Neural cell (in vitro differentiated cells): ENCODE results near the gene ZNF385C. TPM values are rescaled to one million over a fixed set of nuclear protein-coding genes. Genes with fewer than 3 reads are reported as not detected.

Experiments used
- H2AFZ ChIP-seq: fragments of 200-600, 300-800 bp; sonication (generic), shearing (Covaris generic); 2 replicates; pipeline ENCODE4 v1.6.0; 2014; ENCODE audit warnings: low read depth, mild to moderate bottlenecking, antibody characterized with exemption, low read length, moderate library complexity
- H3F3A ChIP-seq: fragments of 200-600 bp; shearing (Covaris generic); 2 replicates; pipeline ENCODE4 v1.6.1; 2016; ENCODE audit warnings: mild to moderate bottlenecking, moderate library complexity, mixed read lengths, antibody characterized with exemption, low read length; ENCODE audit not compliant: insufficient read depth, poor library complexity, severe bottlenecking
- H3K27ac ChIP-seq: fragments of 200-600, 300-800 bp; sonication (generic), shearing (Covaris generic); 2 replicates; pipeline ENCODE4 v1.5.1; 2014; ENCODE audit warnings: mild to moderate bottlenecking, low read length, moderate library complexity
- H3K27me3 ChIP-seq: fragments of 300-800, 200-600 bp; sonication (generic), shearing (Covaris generic); 2 replicates; pipeline ENCODE4 v1.6.0; 2014; ENCODE audit warnings: mild to moderate bottlenecking, low read depth, low read length, moderate library complexity; ENCODE audit not compliant: insufficient read depth
- H3K36me3 ChIP-seq: fragments of 300-800, 200-600 bp; sonication (generic), shearing (Covaris generic); 2 replicates; pipeline ENCODE4 v1.5.1; 2014; ENCODE audit warnings: mild to moderate bottlenecking, antibody characterized with exemption, low read length, moderate library complexity; ENCODE audit not compliant: insufficient read depth
- H3K4me2 ChIP-seq: fragments of 300-800, 200-600 bp; sonication (generic), shearing (Covaris generic); 2 replicates; pipeline ENCODE4 v1.6.0; 2014; ENCODE audit warnings: mild to moderate bottlenecking, low read length
- H3K4me3 ChIP-seq: fragments of 300-800, 200-600 bp; sonication (generic), shearing (Covaris generic); 2 replicates; pipeline ENCODE4 v1.5.1; 2014; ENCODE audit warnings: mild to moderate bottlenecking, low read length, moderate library complexity
- H3K79me2 ChIP-seq: fragments of 200-600 bp; shearing (Covaris generic); replicated peaks from 2 replicates; pipeline ENCODE4 v1.6.0; 2014; ENCODE audit warnings: mild to moderate bottlenecking, low read length, moderate library complexity; ENCODE audit not compliant: insufficient read depth
- H3K9ac ChIP-seq: fragments of 300-800, 200-600 bp; sonication (generic), shearing (Covaris generic); 2 replicates; pipeline ENCODE4 v1.6.1; 2016; ENCODE audit warnings: mild to moderate bottlenecking, low read length, mixed read lengths
- H3K9me2 ChIP-seq: fragments of 200-600 bp; shearing (Covaris generic); 2 replicates; pipeline ENCODE4 v1.6.1; 2016; ENCODE audit warnings: mild to moderate bottlenecking, low read length, mixed read lengths; ENCODE audit not compliant: insufficient read depth
- H3K9me3 ChIP-seq: fragments of 200-600, 300-800 bp; sonication (generic), shearing (Covaris generic); 2 replicates; pipeline ENCODE4 v1.6.1; 2016; ENCODE audit warnings: mild to moderate bottlenecking, mixed run types, low read length, moderate library complexity, mixed read lengths
- H4K20me1 ChIP-seq: fragments of 200-600 bp; shearing (Covaris generic); 2 replicates; pipeline ENCODE4 v1.6.1; 2016; ENCODE audit warnings: mild to moderate bottlenecking, mixed run types; ENCODE audit not compliant: insufficient read depth
- EP300 ChIP-seq: fragments of 450-650 bp; conservative IDR thresholded peaks from 2 replicates; pipeline ENCODE4 v1.6.1; 2014; ENCODE audit warnings: antibody characterized with exemption, mild to moderate bottlenecking, moderate library complexity; ENCODE audit not compliant: poor library complexity, severe bottlenecking
- EZH2 ChIP-seq: fragments of 200-600, 300-800 bp; shearing (Covaris generic), sonication (generic); IDR thresholded peaks from 2 replicates; pipeline ENCODE4 v1.6.1; 2014; ENCODE audit warnings: antibody characterized with exemption, low read length, borderline replicate concordance, mild to moderate bottlenecking; ENCODE audit not compliant: insufficient read depth, poor library complexity, severe bottlenecking
- MXI1 ChIP-seq: fragments of 450-650 bp; conservative IDR thresholded peaks from 2 replicates; pipeline ENCODE4 v1.6.1; 2014; ENCODE audit warnings: antibody characterized with exemption, mild to moderate bottlenecking; ENCODE audit not compliant: poor library complexity, severe bottlenecking
- POLR2AphosphoS5 ChIP-seq: IDR thresholded peaks from 2 replicates; pipeline ENCODE4 v1.6.1; 2012
- RAD21 ChIP-seq: fragments of 450-650 bp; conservative IDR thresholded peaks from 2 replicates; pipeline ENCODE4 v1.6.1; 2014; ENCODE audit warnings: antibody characterized with exemption, mild to moderate bottlenecking, moderate library complexity
- SMC3 ChIP-seq: fragments of 450-650 bp; conservative IDR thresholded peaks from 2 replicates; pipeline ENCODE4 v1.6.1; 2014; ENCODE audit warnings: antibody characterized with exemption, mild to moderate bottlenecking, moderate library complexity; ENCODE audit not compliant: poor library complexity
- TAF1 ChIP-seq: IDR thresholded peaks from 2 replicates; pipeline ENCODE4 v1.6.1; 2012; ENCODE audit warnings: low read depth
- polyA plus RNA-seq: library from polyadenylated mRNA; depleted of rRNA; stranded (reverse); fragments of >200 nt; gene quantifications from 2 replicates; pipeline ENCODE4 v1.2.3, GENCODE V29; 2014
- TF ChIP-seq, protein P1 (sequence below): IDR thresholded peaks from 2 replicates; pipeline ENCODE4 v1.6.1; 2012; ENCODE audit warnings: borderline replicate concordance
- TF ChIP-seq, protein P2 (sequence below): fragments of 450-650 bp; IDR thresholded peaks from 2 replicates; pipeline ENCODE4 v1.5.1; 2014; ENCODE audit warnings: antibody characterized with exemption, mild to moderate bottlenecking, moderate library complexity; ENCODE audit not compliant: poor library complexity, severe bottlenecking

Gene ZNF385C
- polyA plus RNA-seq, 1 donor from 2014 or later, result 0.69 TPM

DNA sequence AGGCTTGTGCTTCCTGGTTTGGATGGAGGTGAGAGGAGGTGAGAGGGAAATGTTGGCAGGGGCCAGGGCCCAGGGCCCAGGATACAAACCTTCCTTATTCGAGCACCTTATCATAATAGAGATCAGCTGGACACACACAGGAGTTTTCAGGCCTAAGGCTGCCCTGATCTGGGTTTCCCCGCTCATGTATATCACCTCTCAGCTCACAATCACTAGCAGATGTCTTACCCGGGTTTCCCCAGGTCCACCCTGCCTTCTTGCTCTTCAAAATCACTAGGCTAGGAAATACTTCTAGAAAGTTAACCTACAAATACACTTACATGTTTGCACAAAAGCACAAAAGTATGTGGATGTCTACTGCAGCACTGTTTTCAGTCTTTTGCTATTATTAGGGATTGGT, 28.6 kb upstream of the ZNF385C start:
- H3K27me3 ChIP-seq, result no peaks in the 10 kb centered on the region
- no peak overlapping the region for H3K27ac ChIP-seq
- no peaks in the 10 kb centered on the region for H4K20me1 ChIP-seq

DNA sequence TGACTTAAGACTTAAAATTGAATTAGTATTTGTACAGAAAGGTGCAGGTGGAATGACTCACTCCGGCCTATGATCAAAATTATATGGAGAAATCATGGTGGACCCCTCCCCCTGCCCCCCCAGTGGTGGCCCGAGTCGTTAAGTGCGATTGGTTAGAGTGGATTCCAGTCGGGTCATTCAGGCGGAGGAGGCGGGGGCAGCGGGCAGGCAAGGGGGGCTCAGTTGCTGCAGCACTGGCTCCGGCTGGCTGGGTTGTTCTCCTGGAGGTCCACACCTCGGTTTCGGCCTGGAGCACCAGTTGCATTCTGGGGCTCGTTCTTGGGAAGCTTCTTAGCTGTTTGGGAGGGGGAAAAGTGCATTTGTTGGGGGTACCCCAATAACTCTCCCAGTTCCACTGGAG, 27.3 kb upstream of the ZNF385C start:
- H3K4me3 ChIP-seq, result no peak overlapping the region
- H3K4me2 ChIP-seq, result no peak overlapping the region
- H3F3A ChIP-seq, result no peaks in the 10 kb centered on the region
- no peak for TF ChIP-seq SMC3
- no peak for TF ChIP-seq MXI1
- no peaks in the 10 kb centered on the region for H3K9me3 ChIP-seq
- H4K20me1 ChIP-seq, result no peaks in the 10 kb centered on the region
- H3K27me3 ChIP-seq, result no peaks in the 10 kb centered on the region
- no peaks in the 10 kb centered on the region for H3K79me2 ChIP-seq
- H3K27ac ChIP-seq, result no peak overlapping the region
- no peak overlapping the region for H2AFZ ChIP-seq
- no peaks in the 10 kb centered on the region for H3K9me2 ChIP-seq
- H3K9ac ChIP-seq, result no peak overlapping the region
- no peaks in the 10 kb centered on the region for H3K36me3 ChIP-seq

More for the DNA sequence above, 28.6 kb upstream of the ZNF385C start:
- H3K9me2 ChIP-seq, result no peaks in the 10 kb centered on the region
- H3K4me2 ChIP-seq, result no peak overlapping the region
- H2AFZ ChIP-seq, result no peak overlapping the region
- H3K36me3 ChIP-seq, result no peaks in the 10 kb centered on the region
- H3K79me2 ChIP-seq, result no peaks in the 10 kb centered on the region
- TF ChIP-seq POLR2AphosphoS5 (no peak), TAF1 (no peak), SMC3 (no peak), EZH2 (no peak), RAD21 (no peak), MXI1 (no peak), EP300 (no peak)
- TF ChIP-seq, protein P1, sequence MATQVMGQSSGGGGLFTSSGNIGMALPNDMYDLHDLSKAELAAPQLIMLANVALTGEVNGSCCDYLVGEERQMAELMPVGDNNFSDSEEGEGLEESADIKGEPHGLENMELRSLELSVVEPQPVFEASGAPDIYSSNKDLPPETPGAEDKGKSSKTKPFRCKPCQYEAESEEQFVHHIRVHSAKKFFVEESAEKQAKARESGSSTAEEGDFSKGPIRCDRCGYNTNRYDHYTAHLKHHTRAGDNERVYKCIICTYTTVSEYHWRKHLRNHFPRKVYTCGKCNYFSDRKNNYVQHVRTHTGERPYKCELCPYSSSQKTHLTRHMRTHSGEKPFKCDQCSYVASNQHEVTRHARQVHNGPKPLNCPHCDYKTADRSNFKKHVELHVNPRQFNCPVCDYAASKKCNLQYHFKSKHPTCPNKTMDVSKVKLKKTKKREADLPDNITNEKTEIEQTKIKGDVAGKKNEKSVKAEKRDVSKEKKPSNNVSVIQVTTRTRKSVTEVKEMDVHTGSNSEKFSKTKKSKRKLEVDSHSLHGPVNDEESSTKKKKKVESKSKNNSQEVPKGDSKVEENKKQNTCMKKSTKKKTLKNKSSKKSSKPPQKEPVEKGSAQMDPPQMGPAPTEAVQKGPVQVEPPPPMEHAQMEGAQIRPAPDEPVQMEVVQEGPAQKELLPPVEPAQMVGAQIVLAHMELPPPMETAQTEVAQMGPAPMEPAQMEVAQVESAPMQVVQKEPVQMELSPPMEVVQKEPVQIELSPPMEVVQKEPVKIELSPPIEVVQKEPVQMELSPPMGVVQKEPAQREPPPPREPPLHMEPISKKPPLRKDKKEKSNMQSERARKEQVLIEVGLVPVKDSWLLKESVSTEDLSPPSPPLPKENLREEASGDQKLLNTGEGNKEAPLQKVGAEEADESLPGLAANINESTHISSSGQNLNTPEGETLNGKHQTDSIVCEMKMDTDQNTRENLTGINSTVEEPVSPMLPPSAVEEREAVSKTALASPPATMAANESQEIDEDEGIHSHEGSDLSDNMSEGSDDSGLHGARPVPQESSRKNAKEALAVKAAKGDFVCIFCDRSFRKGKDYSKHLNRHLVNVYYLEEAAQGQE, result no peak
- TF ChIP-seq, protein P2, sequence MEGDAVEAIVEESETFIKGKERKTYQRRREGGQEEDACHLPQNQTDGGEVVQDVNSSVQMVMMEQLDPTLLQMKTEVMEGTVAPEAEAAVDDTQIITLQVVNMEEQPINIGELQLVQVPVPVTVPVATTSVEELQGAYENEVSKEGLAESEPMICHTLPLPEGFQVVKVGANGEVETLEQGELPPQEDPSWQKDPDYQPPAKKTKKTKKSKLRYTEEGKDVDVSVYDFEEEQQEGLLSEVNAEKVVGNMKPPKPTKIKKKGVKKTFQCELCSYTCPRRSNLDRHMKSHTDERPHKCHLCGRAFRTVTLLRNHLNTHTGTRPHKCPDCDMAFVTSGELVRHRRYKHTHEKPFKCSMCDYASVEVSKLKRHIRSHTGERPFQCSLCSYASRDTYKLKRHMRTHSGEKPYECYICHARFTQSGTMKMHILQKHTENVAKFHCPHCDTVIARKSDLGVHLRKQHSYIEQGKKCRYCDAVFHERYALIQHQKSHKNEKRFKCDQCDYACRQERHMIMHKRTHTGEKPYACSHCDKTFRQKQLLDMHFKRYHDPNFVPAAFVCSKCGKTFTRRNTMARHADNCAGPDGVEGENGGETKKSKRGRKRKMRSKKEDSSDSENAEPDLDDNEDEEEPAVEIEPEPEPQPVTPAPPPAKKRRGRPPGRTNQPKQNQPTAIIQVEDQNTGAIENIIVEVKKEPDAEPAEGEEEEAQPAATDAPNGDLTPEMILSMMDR, result no peak
- no peaks in the 10 kb centered on the region for H3F3A ChIP-seq
- H3K9me3 ChIP-seq, result no peaks in the 10 kb centered on the region
- H3K9ac ChIP-seq, result no peak overlapping the region
- H3K4me3 ChIP-seq, result no peak overlapping the region

DNA sequence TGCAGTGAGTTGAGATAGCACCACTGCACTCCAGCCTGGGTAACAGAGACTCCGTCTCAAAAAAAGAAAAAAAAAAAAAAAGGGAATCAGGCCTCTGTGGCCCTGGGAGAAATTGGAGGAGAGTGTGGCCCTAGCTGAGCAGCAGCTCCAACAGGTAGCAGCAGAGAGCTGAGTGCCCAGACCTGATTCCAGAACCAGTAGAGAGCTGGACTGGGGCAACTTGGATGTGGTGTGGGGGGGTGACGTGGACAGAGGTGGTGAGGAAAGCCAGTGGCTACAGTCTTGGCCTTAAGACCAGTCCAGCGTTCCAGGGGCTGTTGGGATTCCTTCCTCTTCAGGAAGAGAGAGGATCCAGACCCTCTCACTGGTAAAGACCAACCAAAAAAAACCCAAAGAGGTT, 26.0 kb upstream of the ZNF385C start:
- TF ChIP-seq, protein P1, result no peak
- TF ChIP-seq MXI1 (no peak), SMC3 (no peak), EZH2 (no peak), RAD21 (no peak), EP300 (no peak), TAF1 (no peak), POLR2AphosphoS5 (no peak)
- TF ChIP-seq, protein P2, result no peak
- H3K27ac ChIP-seq, result no peak overlapping the region
- no peak overlapping the region for H3K9ac ChIP-seq
- H3K79me2 ChIP-seq, result no peaks in the 10 kb centered on the region
- H3K27me3 ChIP-seq, result no peaks in the 10 kb centered on the region
- H2AFZ ChIP-seq, result no peak overlapping the region
- H3K9me2 ChIP-seq, result no peaks in the 10 kb centered on the region
- no peak overlapping the region for H3K4me2 ChIP-seq
- no peaks in the 10 kb centered on the region for H4K20me1 ChIP-seq
- H3K9me3 ChIP-seq, result no peaks in the 10 kb centered on the region
- H3F3A ChIP-seq, result no peaks in the 10 kb centered on the region
- H3K36me3 ChIP-seq, result no peaks in the 10 kb centered on the region
- no peak overlapping the region for H3K4me3 ChIP-seq
